Right lobe of liver (tissue), 4 donors: ENCODE data around the gene PCSK4.

ENCODE experiments used
- CTCF ChIP-seq, 4 donors: fragments of 200-600 bp in 3 of 4; fragments of 450-650 bp in 1 of 4; IDR thresholded peaks; one replicate each; pipeline versions ENCODE4 v1.5.1 to v1.8.0; 2016 to 2022; ENCODE audit warnings: antibody characterized with exemption in 4 of 4, mild to moderate bottlenecking in 2 of 4
- POLR2A ChIP-seq: fragments of 450-650 bp; IDR thresholded peaks from one replicate; pipeline ENCODE4 v1.6.1; 2017; ENCODE audit warnings: antibody characterized with exemption, mild to moderate bottlenecking
- donor health status: DM: no; HTN: no; CAD: no.
- donor health status: DM: no; HTN: no; CAD: no.
- donor health status: DM: no; HTN: yes; CAD: no.

- no peak for TF ChIP-seq CTCF (IDR thresholded peaks at IDR 0.05)
- no peak for TF ChIP-seq POLR2A
Measured at GRCh38 chr19:1508507-1508856, 18.3 kb upstream of the PCSK4 start.
